ENCODE results near the gene GRAMD1C. TPM values are rescaled to one million over a fixed set of nuclear protein-coding genes. Genes with fewer than 3 reads are reported as not detected.

The GRAMD1C gene
- total RNA-seq, 1 donor from 2014 or later, result 0.21 TPM

DNA sequence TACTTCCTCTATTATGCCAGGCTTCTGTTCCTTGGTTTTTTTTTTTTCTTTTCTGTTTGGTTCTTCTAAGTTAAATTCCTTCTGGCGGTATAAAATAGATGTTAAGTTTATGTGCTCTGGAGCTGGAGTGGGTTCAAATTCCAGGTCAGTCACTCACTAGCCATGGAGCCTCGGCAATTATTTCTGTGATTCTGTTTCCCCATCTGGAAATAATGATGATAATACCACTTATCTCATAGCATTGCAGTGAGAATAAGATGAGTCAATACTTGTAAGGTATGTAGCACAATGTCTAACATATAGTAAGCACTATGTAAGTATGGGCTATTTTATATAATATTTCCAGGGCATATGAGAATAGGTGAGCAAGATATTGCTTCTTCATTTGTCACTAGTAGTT, 76.1 kb downstream of the GRAMD1C start:
- no peaks in the 10 kb centered on the region for H3K9me3 ChIP-seq
- H3K4me3 ChIP-seq, result no peak overlapping the region
- no peaks in the 10 kb centered on the region for H3K36me3 ChIP-seq
- no peaks in the 10 kb centered on the region for H3K4me1 ChIP-seq
- intact Hi-C loops (cut with DNase I), result loop anchor here (10.0 kb wide), 1 partner anchor 180 kb away; no protein-coding TSS in a partner anchor
- H3K27me3 ChIP-seq, result no peaks in the 10 kb centered on the region
- TF ChIP-seq CTCF (IDR thresholded peaks at IDR 0.05), result no peak
- H3K27ac ChIP-seq, result no peak overlapping the region
- no peak for DNase-seq (ENCODE audit: low spot score in 2 of 2)

GRCh38 chr3:113927556-113927955, 89.0 kb downstream of the GRAMD1C start:
- no peak overlapping the region for H3K27ac ChIP-seq
- no peak for DNase-seq (ENCODE audit: low spot score in 2 of 2)
- intact Hi-C loops (cut with DNase I), result no loop called here
- no peak for TF ChIP-seq CTCF (IDR thresholded peaks at IDR 0.05)
- H3K9me3 ChIP-seq, result peaks cover 0 to 4% of the 10 kb centered on the region in 2 donors
- no peak overlapping the region for H3K4me3 ChIP-seq
- H3K36me3 ChIP-seq, result no peaks in the 10 kb centered on the region
- no peaks in the 10 kb centered on the region for H3K27me3 ChIP-seq
- no peaks in the 10 kb centered on the region for H3K4me1 ChIP-seq

- no peak for DNase-seq (ENCODE audit: low spot score in 2 of 2)
- Histone ChIP-seq H3K36me3 (no peaks in the 10 kb centered on the region), H3K27me3 (no peaks in the 10 kb centered on the region), H3K4me1 (no peaks in the 10 kb centered on the region), H3K27ac (peak overlapping the region; percentile 60 to 68), H3K9me3 (no peaks in the 10 kb centered on the region), H3K4me3 (peak overlapping the region; percentile 70 to 82)
- TF ChIP-seq CTCF (IDR thresholded peaks at IDR 0.05), result no peak
- intact Hi-C loops (cut with DNase I), result loop anchor here (1.0 to 10.0 kb wide), 6 partner anchors 108 to 1710 kb away; partner anchors contain the start of genes ATP6V1A, CCDC191, GRAMD1C and NAA50
Measured at GRCh38 chr3:113946831-113947230, 108.2 kb downstream of the GRAMD1C start.

DNA sequence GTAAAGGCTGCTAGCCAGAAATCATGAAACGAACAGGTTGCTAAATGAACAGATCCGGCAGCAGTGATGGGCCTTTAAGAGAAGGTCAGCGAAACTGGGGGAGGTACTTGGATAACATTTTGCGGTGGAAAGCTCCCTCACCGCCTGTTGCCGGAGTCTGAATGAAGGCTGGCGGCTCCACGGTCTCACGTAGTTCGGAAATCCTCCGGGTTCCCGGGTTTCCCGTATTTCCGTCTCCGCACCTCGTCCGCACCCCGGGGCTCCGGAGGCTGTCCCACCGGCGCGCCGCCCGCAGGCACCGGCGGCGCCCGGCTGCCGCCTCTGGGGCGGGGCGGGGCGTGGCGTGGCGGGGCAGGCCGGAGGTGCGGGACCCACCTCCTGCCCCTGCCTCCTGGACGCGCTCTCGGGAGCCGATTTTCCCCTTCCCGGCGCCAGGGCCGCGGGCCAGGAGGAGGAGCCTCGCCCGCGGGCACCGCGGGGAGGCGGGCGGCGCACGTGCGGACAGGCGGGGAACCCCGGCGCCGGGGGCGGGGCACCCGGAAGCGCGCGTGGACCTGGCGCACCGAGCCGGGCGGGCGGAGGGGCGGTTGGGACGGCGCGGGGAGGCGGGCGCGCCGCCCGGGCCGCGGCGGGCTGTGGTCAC, 108.9 kb downstream of the GRAMD1C start, which contains the start of gene ZDHHC23:
Gene ZDHHC23 (plus strand): TSS at position 642 of the 643 bp plus-strand sequence. CDS start 790 bp downstream, outside the sequence.
- intact Hi-C loops (cut with DNase I), result loop anchor here (1.0 to 10.0 kb wide), 7 partner anchors 109 to 1710 kb away; partner anchors contain the start of genes ATP6V1A, CCDC191, GRAMD1C and NAA50
- no peak for TF ChIP-seq CTCF (IDR thresholded peaks at IDR 0.05)
- DNase-seq (ENCODE audit: low spot score in 2 of 2), result peak in 1 of 2 donors; percentile 85

GRCh38 chr3:113948015-113948917, 109.7 kb downstream of the GRAMD1C start:
- no peak for TF ChIP-seq CTCF (IDR thresholded peaks at IDR 0.05)
- no peak for DNase-seq (ENCODE audit: low spot score in 2 of 2)
- Histone ChIP-seq H3K4me1 (no peaks in the 10 kb centered on the region), H3K36me3 (no peaks in the 10 kb centered on the region), H3K27me3 (no peaks in the 10 kb centered on the region), H3K9me3 (no peaks in the 10 kb centered on the region), H3K4me3 (peak overlapping the region; percentile 70 to 82), H3K27ac (peak overlapping the region; percentile 41 to 51)
- intact Hi-C loops (cut with DNase I), result loop anchor here (1.0 to 10.0 kb wide), 4 partner anchors 251 to 1709 kb away; partner anchors contain the start of gene ZBTB20

More for the DNA sequence above, 108.9 kb downstream of the GRAMD1C start, which contains the start of gene ZDHHC23:
- Histone ChIP-seq H3K9me3 (no peaks in the 10 kb centered on the region), H3K4me3 (peak within 1 kb of the TSS; percentile 70 to 82), H3K36me3 (no peaks in the 10 kb centered on the region), H3K27ac (peak within 1 kb of the TSS; percentile 60 to 68), H3K27me3 (no peaks in the 10 kb centered on the region), H3K4me1 (no peaks in the 10 kb centered on the region)

Data from ascending aorta (tissue), 2 donors.